ENCODE results near the gene GLIPR1L2.
"Not testable (repeated sequence)": the region's sequence is repeated elsewhere in the genome, so short reads cannot be mapped to it uniquely, and the experiment has no call there.

Gene GLIPR1L2

GRCh38 chr12:75437564-75437963, 46.7 kb downstream of the GLIPR1L2 start:
- DNase-seq (ENCODE audit: low spot score): no peak

GRCh38 chr12:75438059-75438754, 47.3 kb downstream of the GLIPR1L2 start:
- DNase-seq (ENCODE audit: low spot score): no peak

- DNase-seq (ENCODE audit: low spot score): no peak
Observed at GRCh38 chr12:75439048-75439447, 48.2 kb downstream of the GLIPR1L2 start.

GRCh38 chr12:75439930-75440329, 49.0 kb downstream of the GLIPR1L2 start:
- DNase-seq (ENCODE audit: low spot score): no peak

- not testable (repeated sequence) for DNase-seq (ENCODE audit: low spot score)
Observed at GRCh38 chr12:75441687-75442449, 51.0 kb downstream of the GLIPR1L2 start.

- not testable (repeated sequence) for DNase-seq (ENCODE audit: low spot score)
Observed at GRCh38 chr12:75442454-75442853, 51.6 kb downstream of the GLIPR1L2 start.

- DNase-seq (ENCODE audit: low spot score): no peak
Observed at GRCh38 chr12:75443709-75444108, 52.8 kb downstream of the GLIPR1L2 start.

- DNase-seq (ENCODE audit: low spot score): no peak
Observed at GRCh38 chr12:75444429-75445136, 53.7 kb downstream of the GLIPR1L2 start.

- not testable (repeated sequence) for DNase-seq (ENCODE audit: low spot score)
Observed at GRCh38 chr12:75445137-75445507, 54.2 kb downstream of the GLIPR1L2 start.

GRCh38 chr12:75446857-75447256, 56.0 kb downstream of the GLIPR1L2 start:
- no peak for DNase-seq (ENCODE audit: low spot score)

- no peak for DNase-seq (ENCODE audit: low spot score)
Observed at GRCh38 chr12:75447691-75448393, 57.0 kb downstream of the GLIPR1L2 start.

GRCh38 chr12:75452675-75453330, 61.9 kb downstream of the GLIPR1L2 start:
- DNase-seq (ENCODE audit: low spot score): no peak

GRCh38 chr12:75455839-75456238, 65.0 kb downstream of the GLIPR1L2 start:
- no peak for DNase-seq (ENCODE audit: low spot score)

- DNase-seq (ENCODE audit: low spot score): no peak
Observed at GRCh38 chr12:75457191-75457590, 66.3 kb downstream of the GLIPR1L2 start.

GRCh38 chr12:75457866-75458265, 67.0 kb downstream of the GLIPR1L2 start:
- not testable (repeated sequence) for DNase-seq (ENCODE audit: low spot score)

- no peak for DNase-seq (ENCODE audit: low spot score)
Observed at GRCh38 chr12:75459755-75460154, 68.9 kb downstream of the GLIPR1L2 start.

GRCh38 chr12:75460204-75460603, 69.3 kb downstream of the GLIPR1L2 start:
- no peak for DNase-seq (ENCODE audit: low spot score)

- DNase-seq (ENCODE audit: low spot score): no peak
Observed at GRCh38 chr12:75471902-75472890, 81.3 kb downstream of the GLIPR1L2 start.

- DNase-seq (ENCODE audit: low spot score): no peak
Observed at GRCh38 chr12:75474116-75474515, 83.2 kb downstream of the GLIPR1L2 start.

- no peak for DNase-seq (ENCODE audit: low spot score)
Observed at GRCh38 chr12:75476071-75476470, 85.2 kb downstream of the GLIPR1L2 start.

Measured in HuH-7.5 (cell line).